HuH-7.5 (cell line): Measurements from ENCODE around the gene RSPH1.

Experiments
- DNase-seq: peaks from one replicate; pipeline ENCODE4 v3.0.0; 2011; ENCODE audit warnings: low spot score

The RSPH1 gene

DNA sequence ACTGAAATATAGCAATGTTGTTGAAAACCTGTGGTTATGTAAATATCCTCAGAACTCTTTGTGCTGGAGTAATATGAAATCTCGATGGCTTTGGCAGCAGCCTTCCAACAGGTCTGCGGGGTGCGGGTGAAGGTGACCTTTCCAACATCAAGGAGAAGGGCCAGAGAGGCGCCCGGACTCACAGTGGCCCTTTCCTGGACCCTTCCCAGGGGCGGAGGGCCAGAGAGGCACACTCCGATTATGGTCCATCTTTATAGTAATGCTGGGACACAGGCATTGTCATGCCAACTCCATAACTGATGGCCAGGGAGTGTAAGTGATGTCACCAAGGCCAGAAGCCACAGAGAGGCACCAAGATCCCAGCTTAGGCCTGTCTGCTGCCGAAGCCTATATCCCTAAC, 35.7 kb upstream of the RSPH1 start:
- no peak for DNase-seq

DNA sequence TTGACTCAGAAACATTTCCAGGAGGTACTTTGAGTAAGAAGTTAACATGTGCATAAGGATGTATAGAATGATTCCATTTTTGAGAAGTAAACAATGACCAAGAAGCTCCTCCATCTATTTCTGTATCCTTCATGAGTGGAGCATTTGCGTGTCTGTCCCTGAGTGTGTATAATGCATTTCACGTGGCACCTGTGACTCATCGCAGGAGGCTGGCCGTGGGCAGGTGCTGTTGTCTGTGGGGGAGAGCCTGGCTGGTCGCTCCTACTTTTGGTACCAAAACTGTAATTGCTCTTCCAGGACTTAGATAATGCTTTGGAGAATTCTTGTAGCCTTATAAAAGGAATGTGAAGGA, 34.1 kb upstream of the RSPH1 start:
- no peak for DNase-seq

DNA sequence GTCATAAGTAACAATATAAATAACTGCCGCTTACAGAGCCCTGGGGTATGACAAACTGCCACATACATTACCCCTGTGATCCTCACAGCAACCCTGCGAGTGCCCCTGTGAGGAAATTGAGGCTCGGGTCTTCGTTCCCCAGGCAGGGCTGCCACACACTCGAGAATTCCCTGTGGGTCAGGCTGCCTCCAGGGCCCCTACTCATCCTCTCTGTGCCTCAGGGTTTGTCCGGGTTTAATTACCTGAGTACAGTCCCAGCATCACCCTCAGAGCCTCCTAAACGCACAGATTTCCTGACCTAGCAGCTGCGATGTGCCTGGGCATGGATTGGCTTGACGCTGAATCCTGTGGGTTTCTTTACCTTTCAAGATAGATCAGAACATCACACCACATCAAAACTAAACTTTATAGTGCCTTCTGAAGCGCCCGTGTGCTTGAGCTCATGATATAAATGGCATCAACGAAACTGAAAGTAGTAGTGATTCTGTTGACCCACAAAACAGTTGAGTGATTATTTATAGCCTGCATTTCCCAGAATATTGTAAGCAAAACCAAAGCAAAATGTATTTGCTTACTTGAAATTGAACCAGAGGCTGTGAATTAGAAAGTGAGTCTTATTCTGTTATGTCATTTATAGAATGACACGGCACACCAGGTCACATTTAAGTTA, 31.6 kb upstream of the RSPH1 start:
- DNase-seq = no peak

DNA sequence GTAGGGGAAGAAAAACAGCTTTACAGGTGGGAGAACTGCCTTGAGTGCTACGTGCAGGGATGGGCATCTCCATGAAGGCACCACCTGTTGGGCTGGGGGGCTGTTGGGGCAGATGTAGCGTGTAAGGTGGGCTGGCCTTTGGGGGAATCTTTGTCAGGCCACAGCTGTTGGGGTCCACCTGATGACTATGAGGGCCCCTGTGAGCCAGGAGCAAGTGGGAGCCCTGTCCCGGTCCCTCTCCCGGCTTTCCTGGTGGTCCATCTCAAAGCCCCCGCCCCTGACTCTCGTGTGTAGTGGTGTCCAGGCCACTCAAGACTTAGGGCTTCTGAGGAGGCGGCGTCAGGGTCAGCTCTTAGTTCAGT, 31.1 kb upstream of the RSPH1 start:
- no peak for DNase-seq

DNA sequence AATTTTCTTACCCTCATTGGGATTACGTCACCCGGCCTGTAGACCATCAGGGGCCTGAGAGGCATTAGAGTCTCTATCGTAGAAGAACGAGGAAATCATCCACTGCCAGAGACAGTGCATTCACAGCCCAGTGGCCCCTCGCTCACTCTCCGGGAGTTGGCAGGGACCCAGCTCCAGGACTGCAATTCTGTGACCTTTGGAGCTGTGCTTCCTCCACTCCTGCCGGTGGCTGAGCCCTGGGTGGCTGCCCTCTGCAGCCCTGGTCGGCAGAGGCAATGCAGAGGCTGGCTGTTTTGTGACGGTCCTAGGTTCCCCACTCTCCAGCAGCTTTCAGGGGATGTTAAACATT, 30.3 kb upstream of the RSPH1 start:
- peak; percentile 90 for DNase-seq

DNA sequence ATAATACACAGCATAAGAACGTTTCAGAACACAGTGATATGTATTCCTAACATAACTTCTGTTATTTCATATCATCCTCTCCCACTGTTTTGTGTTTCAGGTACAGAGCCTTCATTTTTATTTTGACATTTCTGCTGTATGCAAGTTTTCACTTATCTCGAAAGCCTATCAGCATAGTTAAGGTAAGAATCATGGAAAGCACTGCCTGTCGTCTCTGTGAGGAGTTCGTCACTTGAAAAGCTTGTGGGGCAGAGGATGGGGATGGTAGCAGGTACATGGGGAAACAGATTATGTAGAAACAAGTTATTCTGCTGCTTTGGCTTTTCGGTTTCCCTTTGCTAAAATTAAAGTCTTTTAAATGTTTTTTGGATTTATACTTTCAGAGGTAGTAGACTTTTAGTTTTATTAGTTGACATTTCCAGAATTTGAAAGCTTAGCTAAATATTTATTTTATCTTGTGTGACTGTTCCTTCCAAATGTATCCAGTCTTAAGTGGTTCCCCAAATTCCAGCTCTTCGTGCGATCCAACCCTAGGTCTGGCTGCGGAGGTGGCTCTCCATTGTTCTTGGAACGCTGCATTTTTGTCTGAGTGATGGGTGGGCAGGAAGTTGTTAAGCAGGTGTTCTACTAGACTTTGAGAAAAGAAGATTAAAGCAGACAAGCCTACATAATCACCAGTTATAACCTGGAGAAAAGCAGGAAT, 29.8 kb upstream of the RSPH1 start:
- DNase-seq = no peak

DNA sequence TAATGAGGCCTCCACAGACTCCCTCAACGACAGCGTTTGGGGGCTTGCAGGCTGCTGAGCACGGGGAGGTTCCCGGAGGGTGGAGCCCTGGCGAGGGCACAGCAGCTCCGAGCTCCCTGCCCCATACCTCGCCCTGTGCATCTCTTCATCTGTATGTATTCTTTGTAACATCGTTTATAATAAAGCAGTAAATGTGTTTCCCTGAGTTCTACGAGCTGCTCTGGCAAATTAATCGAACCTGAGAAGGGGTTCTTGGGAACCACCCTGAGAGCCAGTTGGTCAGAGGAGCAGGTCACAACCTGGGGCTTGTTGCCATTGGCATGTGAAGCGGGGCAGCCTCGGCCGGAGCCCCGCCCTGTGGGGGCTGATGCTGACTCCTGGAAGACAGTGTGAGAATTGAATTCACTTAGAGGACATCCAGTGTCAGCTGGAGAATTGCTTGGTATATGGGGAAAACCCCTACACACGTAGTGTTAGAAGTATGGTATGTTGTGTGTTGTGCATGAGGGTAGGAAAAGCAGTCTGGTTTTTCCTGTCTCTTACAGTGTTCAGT, 29.1 kb upstream of the RSPH1 start:
- no peak for DNase-seq

DNA sequence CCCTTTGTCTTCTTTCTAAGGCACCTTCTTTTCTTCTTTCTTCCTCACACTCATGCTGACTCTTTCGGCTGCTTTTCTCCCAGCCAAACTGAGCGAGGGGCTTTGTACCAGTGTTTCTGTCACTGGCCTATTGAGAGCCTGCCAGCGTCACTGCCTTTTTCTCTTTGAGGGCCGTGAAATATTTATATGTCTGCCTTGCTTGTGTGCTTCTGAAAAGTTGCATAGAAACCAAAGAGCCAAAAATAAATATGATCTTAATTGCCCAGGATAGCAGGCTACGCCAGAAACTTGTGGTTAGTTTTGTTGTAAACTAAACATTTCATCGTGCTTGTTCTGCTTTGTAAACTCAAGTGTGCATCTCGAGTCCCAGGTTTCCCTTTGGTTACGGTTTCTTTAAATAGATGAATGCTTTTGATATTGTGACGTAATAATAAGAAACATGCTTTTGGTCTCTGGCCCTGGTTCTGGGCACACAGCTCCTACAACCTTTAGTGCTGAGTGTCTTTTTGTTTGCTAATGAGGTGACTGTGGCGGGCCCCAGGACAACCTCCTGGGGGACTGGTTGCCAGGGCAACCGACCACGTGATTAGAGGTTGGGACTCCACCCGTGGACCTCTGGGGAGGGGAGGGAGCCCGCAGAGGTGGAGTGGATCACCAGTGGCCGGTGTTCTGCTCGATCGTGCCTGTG, 28.5 kb upstream of the RSPH1 start:
- no peak for DNase-seq

DNA sequence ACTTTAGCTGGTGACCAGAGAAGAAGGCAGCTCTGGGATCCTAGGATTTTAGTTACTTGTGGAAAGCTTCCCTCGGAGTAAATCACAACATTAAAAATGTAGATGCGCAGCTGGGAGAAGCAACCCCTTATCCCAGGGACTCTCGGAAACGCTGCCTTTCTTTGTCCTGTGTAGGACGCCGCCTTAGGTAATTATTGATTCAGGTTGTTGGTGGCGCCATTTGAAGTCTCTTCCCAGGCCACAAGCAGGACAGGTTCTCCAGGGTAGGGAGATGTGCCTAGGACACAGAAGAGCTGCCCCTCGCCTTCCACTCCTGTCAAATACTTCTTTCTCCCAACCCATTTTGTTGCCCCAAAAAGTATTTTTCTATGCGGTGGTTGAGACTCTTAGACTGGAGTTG, 27.9 kb upstream of the RSPH1 start:
- no peak for DNase-seq

DNA sequence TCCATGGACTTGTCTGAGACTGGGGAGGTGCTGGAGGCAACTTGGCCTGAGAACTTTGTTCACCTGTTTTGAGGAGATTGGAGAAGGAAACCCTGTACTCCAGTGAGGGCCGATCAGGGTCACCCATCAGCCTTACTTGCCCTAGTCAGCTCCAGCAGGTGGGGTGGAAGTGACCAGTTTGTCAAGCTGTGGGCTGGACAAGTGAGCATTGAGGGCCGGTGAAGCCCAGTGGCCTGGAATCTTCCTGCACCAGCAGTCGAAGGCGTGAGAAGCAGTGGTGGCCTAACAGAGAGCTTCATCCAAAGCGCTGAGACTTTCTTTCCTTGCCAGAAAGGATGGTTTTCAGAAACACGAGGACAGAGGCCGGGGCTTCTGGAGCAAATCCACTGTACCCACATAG, 27.2 kb upstream of the RSPH1 start:
- DNase-seq = no peak

DNA sequence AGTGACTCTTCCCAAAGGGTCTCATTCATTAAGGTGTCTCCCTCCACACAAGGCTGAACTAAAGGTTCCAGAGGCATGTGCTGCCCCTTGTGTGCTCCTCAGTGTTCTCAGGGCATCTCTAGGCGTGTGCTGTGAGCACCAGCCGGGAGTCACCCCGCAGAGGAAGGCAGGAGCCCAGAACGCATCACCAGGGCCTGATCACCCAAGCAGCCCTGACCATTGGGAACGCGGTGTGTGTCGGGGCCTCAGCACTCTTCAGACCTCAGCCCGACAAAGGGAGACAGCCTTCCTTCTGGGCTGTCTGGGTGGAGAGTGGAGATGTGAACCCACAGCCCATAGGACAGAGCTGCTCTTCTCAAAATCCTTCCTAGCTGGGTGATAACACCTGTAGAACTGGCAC, 26.7 kb upstream of the RSPH1 start:
- no peak for DNase-seq

DNA sequence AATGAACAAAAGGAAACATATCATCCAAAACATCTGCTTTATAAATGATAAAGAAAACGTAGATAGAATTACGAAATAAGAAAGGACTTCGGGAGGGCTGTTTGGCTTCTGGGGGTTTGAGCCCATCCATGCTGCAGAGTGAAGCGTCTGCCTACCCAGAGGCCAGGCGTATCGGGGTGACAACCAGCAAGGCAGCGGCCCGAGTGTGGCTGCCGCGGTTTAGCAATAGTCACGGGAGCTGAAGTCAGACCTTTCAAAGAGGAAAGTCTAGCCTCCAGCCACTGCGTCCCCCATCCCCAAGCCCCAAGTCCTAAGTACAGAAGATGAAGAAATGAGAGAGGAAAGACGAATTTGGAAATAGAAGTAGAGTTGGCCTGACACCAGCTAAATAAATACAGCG, 26.2 kb upstream of the RSPH1 start:
- no peak for DNase-seq

DNA sequence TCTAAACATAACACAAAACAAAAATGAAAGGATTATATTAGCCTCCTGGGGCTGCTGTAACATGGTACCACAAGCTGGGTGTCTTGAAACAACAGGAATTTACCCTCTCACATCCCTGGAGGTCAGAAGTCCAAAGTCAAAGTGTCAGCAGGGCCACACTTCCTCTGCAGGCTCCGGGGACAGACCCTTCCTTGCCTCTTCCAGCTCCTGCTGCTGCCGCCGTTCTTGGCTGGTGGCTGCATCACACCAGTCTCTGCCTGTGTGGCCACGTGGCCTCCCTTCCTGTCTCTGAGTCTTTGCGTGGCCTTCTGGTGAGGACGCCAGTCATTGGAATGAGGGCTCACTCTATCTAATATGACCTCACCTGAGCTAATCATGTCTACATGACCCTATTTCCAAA, 25.8 kb upstream of the RSPH1 start:
- no peak for DNase-seq

DNA sequence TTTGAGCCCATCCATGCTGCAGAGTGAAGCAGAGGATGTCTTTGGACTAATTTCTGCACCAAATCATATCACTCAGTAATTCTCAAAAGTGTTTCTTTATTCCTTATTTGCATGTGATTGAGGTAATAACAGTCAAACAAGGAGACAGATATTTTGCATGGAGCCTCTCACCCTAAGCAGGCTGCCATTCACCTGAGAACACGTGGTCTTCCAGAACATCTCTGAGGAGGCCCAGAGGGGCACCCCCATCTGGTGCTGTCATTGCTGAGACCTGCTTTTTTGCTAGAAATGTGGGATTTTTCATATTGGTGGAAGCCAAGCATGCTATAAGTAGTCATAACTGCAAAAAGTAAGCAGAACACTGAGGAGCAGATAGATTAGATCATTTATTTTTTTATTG, 25.4 kb upstream of the RSPH1 start:
- no peak for DNase-seq

DNA sequence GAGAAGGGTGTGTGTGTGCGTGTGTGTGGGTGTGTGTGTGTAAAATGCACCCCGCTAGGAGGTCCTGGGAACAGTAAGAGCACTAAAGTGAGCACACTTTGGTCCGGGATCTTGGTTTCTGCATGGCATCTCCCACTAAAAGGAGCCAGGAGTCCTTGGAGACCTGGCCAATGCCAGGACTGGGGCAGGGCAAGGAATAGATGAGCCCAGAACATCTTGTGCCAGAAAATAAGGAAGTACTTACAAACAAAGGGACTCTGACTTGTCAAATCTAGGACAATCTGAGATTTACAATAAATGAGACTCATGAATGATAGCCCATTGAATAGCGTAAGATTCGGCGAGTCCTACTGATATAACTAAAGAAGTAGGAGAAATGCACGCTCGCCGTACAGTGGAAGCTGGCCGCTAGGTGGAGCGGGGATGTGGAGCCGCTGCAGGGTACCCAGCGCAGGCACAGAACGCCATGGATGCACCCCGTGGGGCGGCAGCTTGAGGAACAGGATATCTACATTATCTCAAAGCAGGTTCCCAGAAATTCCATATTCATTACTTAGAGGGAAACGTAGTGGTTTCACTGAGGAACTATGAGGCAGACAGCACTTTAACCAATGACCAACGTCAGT, 24.7 kb upstream of the RSPH1 start:
- DNase-seq = no peak

DNA sequence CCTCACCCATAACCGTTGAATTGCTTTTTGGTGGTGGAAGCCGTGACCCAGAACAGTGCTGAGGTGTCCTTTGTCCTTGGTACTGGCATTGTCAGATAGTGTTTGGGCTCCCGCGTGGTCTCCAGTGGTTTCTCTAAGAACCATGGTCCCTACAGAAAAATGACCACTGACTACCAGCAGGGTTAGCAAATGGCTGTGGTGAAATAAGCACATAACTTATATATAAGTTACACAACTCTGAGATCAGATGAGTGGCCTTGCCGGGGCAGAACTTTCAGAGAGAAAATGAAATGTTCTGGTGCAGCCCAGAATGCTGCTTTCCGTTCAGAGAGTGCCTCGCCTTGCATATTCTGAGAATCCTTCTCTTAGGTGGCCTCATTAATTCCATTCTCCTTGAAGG, 22.6 kb upstream of the RSPH1 start:
- no peak for DNase-seq

DNA sequence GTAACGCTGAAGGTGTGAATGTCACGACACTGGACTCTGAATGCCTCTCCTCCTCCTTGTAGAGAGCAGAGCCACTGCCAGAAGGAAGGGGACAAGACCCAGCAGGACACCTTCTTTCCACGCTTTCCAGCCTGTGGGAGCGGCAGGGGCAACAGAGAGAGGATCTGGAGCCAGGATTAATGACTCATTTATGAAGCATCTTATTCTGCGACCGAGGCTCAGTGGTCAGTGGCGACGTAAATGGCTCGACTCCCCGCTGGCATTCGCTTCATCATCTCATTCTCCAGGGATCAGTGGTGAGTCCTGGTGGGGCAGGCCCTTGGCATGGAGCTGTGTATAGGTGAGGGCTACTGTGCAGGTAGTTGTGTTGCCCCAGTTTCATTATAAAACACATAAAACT, 22.2 kb upstream of the RSPH1 start:
- no peak for DNase-seq

DNA sequence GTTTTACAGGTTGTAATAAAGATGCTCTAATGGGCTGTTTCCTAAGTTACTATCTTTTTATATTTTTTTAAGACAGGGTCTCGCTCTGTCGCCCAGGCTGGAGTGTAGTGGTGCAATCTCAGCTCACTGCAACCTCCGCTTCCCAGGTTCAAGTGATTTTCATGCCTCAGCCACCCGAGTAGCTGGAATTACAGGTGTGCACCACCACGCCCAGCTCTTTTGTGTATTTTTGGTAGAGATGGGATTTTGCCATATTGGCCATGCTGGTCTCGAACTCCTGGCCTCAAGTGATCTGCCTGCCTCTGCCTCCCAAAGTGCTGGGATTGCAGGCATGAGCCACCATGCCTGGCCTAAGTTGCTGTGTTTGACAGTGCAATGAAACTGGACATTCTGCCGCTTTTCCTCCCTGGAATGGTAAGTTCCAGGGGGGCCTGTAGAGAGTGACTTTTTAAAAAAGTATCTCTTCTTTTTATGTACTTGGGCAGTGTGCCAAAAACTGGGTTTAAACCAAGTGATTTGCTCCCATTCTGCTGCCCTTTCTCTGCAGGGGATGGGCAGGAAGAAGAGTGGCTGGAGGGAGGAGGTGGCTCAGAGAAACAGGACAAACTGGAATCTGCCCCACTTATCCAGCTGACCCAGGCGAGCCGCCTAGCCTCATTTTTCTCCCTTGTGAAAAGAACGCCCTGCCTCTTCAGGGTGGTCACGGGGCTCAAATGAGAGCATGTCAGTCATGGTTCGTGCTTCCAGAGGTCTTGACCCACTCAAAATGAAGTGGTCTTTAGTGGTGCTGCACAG, 19.9 kb upstream of the RSPH1 start:
- DNase-seq = peak; percentile 43

DNA sequence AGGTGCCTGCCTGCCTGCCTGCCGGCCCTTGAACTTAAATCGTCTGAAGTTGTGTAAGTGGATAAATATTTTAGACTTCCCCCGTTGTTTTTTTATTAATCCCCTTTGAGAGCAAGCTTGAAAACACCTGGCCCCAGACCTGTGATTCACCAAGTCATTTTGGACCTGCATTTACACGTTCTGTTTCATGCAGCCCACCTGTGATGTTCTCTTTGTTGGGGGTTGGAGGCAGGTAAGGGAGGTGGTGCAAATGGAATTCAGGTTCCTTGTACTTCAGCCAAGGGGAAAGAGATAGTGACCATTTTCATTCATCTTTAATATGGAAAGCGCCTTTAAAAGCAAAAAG, 18.8 kb upstream of the RSPH1 start:
- no peak for DNase-seq

DNA sequence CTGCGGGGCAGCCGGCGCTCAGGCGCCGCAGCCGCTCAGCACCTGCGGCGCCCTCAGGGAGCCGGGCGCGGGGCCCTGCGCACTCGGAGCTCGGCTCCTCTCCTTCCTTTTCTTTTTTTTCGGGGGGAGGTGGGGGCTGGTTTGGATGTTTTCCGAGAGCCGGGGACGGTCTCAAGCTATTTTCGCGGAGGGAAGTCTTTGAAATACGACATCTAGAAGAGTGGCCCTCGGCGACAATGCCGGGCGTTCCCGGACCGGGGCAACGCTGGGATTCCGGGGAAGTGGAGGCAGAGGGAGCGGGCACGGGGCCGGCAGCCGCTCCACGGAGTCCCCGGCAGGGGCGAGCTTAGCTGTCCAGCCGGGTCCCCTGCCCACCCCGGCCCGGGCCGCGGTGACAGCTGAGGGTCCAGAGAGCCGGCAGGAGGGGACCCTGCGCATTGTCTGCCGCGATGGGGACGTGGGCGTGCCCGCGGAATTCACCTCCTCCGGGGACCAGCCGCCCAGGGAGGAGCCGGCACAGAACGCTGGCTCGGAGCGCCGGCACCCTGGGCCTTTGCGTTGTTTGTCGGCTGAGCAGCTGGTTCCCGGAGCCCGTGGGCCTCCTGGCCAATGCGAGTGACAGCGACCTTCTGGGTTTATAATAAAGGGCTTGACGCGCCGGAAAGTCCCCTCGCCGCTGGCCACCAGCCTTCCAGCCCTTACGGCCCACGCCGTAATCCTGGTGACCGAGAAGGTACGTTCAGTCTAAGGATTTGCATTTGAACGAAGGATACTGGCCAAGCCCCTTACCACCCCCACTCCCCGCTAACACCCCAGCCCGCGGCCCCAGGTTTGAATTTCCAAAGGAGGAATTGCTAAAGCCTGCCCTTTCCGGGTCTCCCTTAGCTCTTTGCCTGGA, 18.2 kb upstream of the RSPH1 start:
- DNase-seq = peak; percentile 50
